Midbrain (tissue), 1 donor: Measurements from ENCODE around the gene SH3RF1.
A peak's percentile ranks its signal among the peaks of the same experiment; 100 is the strongest.

Experiments
- DNase-seq: peaks from one replicate; lab custom pipeline; 2025; lab: John Stamatoyannopoulos, UW

The SH3RF1 gene

GRCh38 chr4:169275180-169275579 lies 4.4 kb upstream of the SH3RF1 start:
- DNase-seq, result no peak

GRCh38 chr4:169274033-169274432 lies 3.3 kb upstream of the SH3RF1 start:
- no peak for DNase-seq

GRCh38 chr4:169272265-169272886 lies 1.6 kb upstream of the SH3RF1 start:
- DNase-seq, result no peak

- DNase-seq, result no peak
Measured at GRCh38 chr4:169271692-169272007, 894 bp upstream of the SH3RF1 start.

GRCh38 chr4:169269916-169270809 lies 593 bp downstream of the SH3RF1 start:
- DNase-seq, result peak; percentile 56

GRCh38 chr4:169268951-169269760 lies 1.6 kb downstream of the SH3RF1 start:
- DNase-seq, result no peak

GRCh38 chr4:169267070-169267469 lies 3.7 kb downstream of the SH3RF1 start:
- DNase-seq, result no peak

GRCh38 chr4:169266661-169267060 lies 4.1 kb downstream of the SH3RF1 start:
- no peak for DNase-seq

GRCh38 chr4:169266081-169266480 lies 4.7 kb downstream of the SH3RF1 start:
- DNase-seq, result no peak

- no peak for DNase-seq
Measured at GRCh38 chr4:169263791-169264392, 6.9 kb downstream of the SH3RF1 start.

GRCh38 chr4:169260217-169260866 lies 10.4 kb downstream of the SH3RF1 start:
- no peak for DNase-seq

GRCh38 chr4:169259271-169259670 lies 11.5 kb downstream of the SH3RF1 start:
- no peak for DNase-seq

GRCh38 chr4:169258141-169258540 lies 12.6 kb downstream of the SH3RF1 start:
- no peak for DNase-seq

- no peak for DNase-seq
Measured at GRCh38 chr4:169256856-169257761, 13.6 kb downstream of the SH3RF1 start.

GRCh38 chr4:169256101-169256612 lies 14.6 kb downstream of the SH3RF1 start:
- DNase-seq, result no peak

- no peak for DNase-seq
Measured at GRCh38 chr4:169254546-169254983, 16.2 kb downstream of the SH3RF1 start.

GRCh38 chr4:169253904-169254303 lies 16.9 kb downstream of the SH3RF1 start:
- no peak for DNase-seq

- no peak for DNase-seq
Measured at GRCh38 chr4:169253113-169253671, 17.6 kb downstream of the SH3RF1 start.

GRCh38 chr4:169252339-169253112 lies 18.2 kb downstream of the SH3RF1 start:
- no peak for DNase-seq
